HG03354 (cell line): ENCODE data around the gene ITGA2.

Experiments used
- ATAC-seq: cut with Tn5 transposase; IDR thresholded peaks from one replicate; pipeline ENCODE4 v1.9.1; 2021; ENCODE audit warnings: mild to moderate bottlenecking; ENCODE audit not compliant: unreplicated experiment, poor library complexity, severe bottlenecking

The ITGA2 gene

DNA sequence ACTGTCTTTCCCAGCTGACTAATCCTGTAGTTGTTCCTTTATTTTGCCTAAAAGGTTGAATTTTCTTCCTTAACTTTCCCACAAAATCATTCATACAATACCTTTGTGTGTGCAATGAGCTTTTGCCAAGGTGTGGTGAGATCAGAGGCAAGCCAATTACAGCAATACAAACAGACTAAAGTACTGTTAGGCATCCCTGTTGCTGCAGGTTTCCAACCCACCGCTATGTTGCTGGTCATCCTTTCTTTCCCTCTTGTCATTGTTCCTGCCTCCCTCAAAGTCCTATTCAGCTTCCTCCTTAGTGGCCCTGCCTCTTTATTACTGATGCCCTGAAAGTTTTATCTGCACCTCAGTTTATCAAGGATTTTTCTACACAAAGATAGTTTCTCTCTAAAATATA lies 22.1 kb downstream of the ITGA2 start:
- ATAC-seq = no peak

DNA sequence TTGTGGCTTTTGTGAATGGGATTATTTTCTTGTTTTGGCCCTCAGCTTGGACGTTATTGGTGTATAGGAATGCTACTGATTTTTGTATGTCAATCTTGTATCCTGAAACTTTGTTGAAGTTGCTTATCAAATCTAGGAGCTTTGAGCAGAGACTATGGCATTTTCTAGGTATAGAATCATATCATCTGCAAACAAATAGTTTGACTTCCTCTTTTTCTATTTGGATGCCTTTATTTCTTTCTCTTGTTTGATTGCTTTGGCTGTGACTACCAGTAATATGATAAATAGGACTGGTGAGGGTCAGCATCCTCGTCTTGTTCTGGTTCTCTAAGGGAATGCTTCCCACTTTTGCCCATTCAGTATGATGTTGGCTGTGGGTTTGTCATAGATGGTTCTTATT lies 24.7 kb downstream of the ITGA2 start:
- no peak for ATAC-seq

DNA sequence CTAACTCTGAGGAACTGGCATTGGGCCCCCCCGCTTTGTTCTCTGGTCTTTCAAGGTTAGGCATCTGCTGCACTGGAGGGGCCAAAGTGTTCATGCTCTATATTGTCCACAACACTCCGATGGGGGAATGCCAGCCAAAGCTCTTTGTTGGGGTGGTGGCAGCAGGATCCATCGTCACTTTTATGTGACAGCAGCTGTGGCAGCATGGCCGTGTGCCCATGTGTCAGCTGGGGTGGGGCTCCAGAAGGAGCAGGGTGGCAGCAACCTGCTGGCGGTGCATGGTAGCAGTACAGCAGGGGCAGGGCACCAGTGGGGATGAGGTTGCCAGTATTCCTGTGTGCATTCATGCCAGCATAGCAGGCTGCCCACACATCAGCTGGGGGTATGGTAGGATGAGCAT lies 28.2 kb downstream of the ITGA2 start:
- no peak for ATAC-seq

DNA sequence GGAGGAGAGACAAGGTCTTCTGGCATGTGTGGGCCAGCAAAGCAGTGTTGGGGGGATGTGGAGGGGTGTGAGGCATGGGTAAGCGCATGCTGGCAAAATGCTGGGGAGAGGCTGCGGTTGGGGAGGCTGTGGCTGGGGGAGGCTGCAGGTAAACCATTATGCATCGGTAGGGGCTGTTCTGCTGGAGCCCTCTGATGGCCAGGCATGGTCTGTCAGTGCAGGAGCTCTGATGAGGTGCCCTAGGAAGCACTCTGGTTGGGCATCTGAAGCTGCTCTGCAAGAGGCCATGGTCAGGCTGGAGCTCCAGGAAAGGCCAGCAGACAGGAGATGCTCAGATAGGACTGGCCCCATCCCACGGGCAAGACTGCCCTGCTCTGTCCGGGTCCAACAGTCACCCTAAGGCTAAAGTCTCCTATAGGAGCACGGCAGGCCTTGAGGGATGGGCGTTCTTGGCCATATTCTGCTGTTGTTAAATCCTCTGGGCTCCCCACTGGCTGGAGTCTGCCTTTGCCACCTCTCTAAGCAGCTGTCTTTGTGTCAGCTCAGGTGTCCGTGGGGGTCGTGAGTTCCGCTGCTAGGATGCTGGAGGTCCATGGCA lies 28.7 kb downstream of the ITGA2 start:
- no peak for ATAC-seq

DNA sequence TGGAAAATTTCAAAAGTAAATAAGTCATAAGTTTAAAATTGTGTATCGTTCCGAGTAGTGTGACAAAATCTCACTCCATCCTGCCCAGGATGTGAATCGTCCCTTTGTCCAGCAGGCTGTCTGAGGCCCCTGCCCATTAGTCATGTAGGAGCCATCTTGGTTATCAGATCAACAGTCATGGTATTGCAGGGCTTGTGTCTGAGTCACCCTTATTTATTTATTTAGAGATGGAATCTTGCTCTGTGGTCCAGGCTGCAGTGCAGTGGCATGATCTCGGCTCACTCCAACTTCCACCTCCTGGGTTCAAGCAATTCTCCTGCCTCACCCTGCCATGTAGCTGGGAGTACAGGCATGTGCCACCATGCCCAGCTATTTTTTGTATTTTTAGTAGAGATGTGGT lies 30.2 kb downstream of the ITGA2 start:
- ATAC-seq = no peak

DNA sequence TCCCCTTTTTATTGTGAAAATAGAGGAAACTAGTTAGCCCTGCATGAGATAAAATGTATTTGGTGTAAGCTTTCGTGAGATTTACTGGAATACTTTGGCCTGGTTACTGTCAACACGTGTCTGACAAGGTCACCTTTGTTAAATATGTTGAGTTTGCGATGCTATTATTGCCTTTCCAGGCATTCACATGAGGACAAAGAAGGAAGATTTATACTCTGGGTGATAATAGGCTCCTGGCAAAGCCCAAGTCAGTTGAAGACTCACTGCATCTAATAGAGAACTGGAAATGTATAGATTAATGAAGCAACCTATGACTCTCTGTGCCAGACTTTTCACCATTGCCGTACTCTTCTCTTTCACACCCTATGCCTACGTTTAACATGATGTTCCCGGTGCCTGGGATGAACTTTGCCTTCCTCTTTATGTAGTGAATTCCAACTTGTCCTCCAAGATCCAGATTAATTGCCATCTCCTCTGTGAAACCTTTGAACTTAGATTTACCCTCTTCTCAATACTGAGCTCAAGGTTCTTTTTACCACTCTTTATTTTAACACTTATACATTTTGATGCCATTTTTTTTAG lies 33.9 kb downstream of the ITGA2 start:
- ATAC-seq = no peak

DNA sequence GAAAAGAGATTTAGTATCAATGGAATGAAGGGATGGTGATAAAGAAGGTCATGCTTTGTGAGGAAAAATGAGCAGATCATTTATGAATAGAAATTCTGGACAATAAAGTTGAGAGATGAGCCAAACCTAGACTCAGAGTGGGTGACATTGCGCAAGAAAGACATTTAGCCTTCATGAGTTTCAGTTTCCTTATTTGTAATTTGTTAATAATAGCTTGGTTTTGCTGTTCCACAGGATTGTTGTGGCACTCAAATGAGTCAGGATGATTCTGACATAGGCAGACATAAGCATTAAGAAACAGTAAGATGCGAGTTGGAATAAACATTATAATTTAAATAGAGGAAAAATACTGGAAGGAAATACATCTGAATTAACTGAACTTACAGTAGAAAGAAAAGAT lies 34.8 kb downstream of the ITGA2 start:
- ATAC-seq = peak; percentile 96

DNA sequence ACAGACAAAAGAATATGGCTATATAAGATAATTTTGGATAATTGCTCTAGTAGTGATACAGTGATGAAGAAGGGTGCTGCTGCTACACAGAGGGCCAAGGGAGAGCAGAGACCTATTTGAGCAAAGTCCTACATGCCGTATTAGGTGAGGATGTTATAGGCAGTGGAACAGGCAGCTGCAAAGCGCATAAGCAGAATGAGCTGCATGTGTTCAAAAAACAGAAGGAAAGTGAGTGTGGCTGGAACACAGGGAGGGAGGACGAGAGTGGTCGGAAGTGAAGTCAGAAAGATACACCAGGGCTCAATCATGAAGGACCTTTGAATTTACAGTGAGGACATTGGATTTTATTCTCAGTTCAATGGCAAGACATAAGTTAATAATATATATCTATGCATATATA lies 35.4 kb downstream of the ITGA2 start:
- no peak for ATAC-seq

DNA sequence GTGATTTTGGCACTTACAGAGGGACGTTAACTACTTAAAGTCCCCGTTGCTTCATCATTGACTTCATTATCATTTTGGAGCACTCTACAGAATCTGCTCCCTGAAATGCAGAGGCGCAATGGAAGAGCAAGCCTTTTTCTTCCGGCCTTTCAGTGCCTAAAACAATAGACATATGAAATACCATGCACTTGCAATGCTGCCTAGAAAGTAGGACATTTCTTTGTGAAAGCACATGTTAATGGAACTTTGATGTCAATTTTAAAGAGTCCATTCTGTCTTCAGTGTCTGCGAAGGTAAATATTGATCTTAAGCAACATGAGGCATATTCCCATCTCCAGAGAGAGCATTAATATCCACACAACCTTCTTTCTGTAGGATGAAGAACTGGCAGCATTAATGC lies 36.3 kb downstream of the ITGA2 start:
- ATAC-seq = no peak

DNA sequence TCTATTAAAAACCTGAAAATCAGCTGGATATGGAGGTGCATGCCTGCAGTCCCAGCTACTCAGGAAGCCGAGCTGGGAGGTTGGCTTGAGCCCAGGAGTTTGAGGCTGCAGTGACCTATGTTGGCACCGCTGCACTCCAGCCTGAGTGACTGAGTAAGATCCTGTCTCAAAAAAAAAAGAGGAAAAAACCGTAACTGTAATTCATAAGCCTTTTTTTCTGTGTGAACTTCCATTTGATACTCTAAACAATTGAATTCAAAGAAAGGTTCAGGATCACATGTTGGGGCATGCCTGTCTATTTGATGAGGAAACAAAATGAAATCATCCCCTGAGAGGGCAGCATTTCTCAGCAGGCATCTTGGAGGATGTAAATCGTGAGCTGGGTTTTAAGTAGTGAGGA lies 38.8 kb downstream of the ITGA2 start:
- no peak for ATAC-seq

DNA sequence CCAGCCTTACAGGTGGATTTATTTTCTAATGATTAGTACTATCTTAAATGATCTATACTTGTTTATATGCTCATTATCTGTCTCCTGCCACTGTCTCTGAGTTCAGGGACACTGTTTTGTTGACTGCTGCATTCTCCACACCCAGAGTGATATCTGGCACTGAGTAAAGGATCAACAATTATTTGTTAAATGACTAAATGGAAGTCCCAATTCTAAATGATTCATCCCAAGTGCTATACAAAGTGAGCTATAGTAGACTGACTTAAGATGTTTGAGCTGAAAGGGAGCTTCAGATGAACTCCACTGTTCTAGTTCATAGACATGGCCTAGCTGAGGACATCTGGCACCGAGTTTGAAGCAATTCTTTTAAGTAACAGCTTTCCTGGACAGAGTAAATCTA lies 40.5 kb downstream of the ITGA2 start:
- no peak for ATAC-seq

DNA sequence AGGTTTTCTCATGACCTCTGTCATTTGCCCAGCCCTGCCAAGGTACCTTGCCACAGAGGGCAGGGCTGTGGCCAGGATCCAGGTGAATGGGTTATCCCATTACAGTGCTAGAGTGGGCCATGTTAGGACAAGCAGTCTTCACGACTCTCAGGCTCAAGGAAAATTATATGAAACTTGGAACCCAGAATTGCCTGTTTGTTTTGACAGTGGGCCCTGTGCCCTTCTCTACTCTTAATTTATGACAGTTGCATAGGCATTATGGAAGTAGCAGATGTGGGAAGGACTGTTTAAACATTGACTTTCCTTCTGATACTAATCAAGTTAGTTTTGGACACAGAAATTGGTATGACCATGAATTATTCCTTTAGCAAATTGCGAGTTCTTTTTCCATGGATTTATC lies 41.7 kb downstream of the ITGA2 start:
- ATAC-seq = no peak

DNA sequence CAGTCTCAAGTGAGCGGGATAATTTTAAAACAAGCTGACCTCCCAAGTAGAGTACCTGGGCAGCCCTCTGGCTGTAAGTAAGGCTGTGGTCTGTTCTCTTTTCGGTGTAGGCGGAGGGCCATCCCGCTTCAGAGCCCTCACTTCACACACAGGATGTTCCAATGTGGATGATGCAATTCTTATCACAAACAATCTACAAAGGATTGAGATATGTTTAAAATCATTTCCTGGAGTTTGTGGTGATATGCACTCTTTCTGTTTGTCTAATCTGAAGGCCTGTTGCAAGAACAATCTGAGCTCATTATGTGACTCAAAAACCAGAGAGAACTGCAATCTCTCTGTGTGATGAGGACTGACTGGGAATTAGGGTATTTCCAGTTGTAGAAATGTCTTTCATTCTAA lies 42.5 kb downstream of the ITGA2 start:
- no peak for ATAC-seq

DNA sequence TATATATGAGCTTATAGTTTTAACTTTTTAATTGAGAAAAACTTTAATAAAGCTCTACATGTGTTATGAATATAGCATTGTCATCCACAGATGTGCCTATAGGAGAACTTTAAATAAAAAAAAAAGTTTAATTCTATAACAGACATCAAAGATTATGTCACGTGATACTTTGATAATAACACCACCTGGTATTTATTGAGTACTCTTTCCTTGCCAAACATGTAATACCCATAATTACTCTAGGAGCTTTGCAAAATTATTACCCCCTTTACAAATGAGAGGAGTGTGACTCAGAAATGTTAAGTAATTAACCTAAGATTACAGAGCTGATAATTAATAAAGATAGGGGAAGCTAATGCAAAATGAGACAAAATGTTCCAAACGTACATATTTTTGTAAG lies 43.0 kb downstream of the ITGA2 start:
- ATAC-seq = no peak

DNA sequence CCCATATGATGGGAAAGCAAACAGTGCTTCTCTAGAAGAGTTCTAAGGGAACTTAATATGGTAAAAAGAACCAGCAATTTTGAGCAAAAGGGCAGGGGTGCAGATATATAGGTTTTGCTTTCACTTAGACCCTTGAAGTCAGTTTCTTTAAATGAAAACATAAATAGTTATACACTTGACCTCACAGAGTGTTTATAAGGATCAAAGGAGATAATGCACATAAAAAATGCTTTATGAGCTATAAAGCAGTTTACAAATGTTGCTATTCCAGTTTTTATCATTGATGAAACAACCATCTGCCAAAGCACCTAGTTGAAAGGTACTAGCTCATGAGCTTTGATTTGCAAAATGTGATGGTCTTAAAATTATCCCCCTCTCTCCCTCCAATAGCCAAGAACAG lies 45.7 kb downstream of the ITGA2 start:
- ATAC-seq = no peak

DNA sequence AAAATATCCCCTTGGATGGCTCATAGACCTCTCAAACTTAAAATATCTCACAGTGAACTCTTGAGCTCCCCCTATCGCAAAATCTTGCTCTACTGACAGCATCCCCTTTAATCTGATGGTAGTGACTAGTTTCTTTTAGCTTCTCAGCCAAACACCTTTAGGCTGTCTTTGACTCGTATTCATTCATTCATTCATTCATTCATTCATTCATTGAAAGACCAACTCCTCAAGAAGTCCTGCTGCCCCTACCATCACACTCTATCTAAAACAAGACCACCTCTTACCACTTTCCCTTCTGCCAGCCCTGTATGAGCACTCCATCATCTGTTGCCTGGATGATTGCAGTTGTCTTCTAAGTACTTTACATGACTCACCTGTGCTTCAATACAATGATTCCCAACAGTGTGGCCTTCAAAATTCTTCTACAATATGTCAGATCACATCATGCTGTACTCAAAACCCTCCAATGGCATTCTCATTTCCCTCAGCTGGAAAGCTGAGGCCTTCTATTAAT lies 46.8 kb downstream of the ITGA2 start:
- peak; percentile 71 for ATAC-seq

DNA sequence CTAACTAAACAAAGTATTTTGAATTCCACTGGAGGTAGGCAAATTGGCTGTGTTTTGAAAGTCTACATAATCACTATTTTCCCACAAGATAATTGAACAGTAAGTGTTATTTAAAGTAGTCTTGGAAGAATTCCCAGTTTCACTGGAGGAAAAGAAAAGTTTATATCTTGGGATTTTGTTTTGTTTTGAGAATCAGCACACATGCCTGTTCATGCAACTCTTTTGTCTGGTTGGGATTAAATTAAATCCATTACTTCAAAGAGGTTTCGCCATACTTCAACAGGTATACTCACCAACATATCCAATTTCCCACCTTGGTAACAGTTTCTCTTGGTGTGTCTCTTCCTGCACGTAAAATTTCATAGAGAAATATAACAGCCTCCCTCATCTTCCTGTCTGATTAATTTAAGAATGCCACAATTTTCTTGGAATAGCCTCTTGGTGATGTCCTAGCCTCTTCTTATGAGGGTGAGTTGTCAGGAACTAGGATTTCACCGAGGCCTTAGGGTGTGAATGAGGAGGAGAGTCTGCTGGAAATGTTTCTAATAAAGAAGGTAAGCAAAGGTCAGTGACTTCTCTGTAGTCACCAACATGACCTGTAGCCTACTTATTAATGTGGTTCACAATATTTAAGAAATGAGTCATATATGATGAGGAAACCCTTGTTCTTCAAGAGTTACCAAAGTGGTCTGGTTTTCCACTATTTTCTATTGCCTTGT lies 48.1 kb downstream of the ITGA2 start:
- no peak for ATAC-seq

DNA sequence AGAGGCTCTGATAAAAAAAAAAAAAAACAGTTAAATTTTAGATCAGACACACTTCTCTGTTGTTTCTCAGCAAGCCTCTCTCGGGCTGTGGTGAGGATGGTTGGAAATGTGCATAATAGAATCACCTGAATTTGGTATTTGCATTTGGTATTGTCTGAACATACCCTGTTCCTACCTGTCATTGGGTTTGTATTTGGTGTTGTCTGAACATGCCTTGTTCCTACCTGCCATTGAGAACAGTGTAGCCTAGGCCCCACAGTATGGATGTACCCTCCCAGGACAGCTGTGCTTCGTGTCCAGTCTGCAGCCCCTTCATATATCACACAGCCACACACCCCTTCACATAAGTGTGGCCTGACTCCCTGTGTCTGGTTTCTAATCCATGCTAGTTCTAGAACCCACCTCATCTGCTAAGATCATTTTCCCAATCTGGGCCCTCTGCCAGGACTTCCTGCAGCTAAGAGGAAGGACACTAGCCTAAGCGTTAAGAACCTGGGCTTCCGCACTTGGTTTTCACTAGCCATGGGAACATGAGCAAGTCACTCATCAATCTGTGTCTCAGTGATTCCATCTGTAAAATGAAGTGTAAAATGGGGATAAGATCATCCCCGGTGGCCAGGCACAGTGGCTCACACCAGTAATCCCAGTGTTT lies 49.2 kb downstream of the ITGA2 start:
- ATAC-seq = no peak

DNA sequence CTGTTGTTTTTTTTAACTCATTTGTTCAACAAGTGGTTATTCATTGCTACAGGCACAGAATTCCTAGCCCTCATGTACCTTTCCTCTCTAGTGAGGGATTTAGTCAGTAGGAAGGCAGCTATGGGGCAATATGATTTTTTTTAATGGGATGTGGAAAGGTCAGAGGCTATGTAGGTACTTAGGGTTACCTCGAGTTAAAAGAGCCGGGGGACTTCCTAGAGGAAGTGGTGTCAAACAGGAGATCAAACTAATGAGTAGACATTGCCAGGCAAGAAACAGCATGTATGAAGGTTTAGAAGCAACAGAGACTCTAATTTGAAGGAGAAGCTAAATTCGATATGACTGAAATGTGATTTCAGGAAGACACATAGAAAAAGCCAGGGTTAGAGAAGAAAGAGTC lies 50.7 kb downstream of the ITGA2 start:
- no peak for ATAC-seq

DNA sequence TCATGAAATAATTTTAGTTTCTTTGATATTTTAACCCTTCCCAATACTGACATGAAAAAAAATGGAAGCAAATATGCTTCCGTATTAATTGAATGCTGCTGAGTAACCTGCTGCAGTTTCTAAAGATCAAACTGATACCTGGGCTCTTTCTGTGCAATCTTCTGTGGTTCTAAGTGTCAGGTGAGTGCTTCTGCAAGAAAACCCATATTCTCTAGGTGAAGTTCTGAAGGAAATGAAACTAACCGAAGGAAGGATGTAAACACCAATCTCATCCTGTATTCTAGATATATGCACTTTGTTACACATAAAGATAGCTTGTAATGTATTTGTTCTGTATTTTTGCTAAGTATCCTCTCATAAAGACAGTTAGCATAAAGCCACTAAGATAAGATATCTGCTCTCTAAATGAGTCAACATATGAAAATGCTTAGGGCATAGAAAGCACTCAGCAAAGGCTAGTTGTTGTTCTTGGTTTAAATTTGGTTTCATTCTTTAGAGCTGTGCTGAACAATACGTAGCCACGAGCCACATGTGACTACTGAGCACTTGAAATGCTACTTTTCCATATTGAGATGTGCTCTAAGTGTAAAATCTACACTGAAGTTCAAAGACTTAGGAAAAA lies 52.0 kb downstream of the ITGA2 start:
- ATAC-seq = peak; percentile 98
